ENCODE data around the gene FBRSL1. TPM values are rescaled to one million over a fixed set of nuclear protein-coding genes. Genes with fewer than 3 reads are reported as not detected.

FBRSL1 gene
- total and polyA plus RNA-seq, 2 donors (not counting 3 experiments of a cell fraction or from before 2014, with no cell fraction given): 19.3 to 79.8 TPM

DNA sequence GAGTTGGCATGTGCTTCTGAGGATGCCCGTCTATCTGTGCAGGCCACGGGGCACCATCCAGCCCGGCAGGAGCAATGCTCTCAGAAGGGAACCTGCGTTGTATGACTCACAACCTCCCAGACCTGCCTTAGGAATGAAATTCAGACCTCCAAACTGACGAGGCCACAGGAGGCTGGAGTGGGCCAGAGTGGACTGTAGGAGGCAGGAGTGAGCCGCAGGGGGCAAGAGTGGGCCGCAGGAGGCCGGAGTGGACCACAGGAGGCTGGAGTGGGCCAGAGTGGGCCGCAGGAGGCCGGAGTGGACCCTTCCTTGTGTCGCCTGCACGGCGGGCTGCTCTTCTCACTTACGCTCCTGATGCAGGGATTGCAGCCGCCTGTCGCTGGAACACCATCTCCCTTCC is 11.1 kb upstream of the FBRSL1 start:
- Histone ChIP-seq H3K27me3 (ENCODE audit: control insufficient read depth in 2 of 2, insufficient read depth in 2 of 2, low read length in 2 of 2) (no peaks in the 10 kb centered on the region), H3K9ac (replicated peaks; ENCODE audit: extremely low read depth, insufficient read depth, low read length) (no peak overlapping the region), H3K4me3 (replicated peaks in 1 of 3; ENCODE audit: insufficient read depth in 1 of 3, low read depth in 1 of 3, low read length in 3 of 3) (no peak overlapping the region), H3K9me3 (replicated peaks; ENCODE audit: control insufficient read depth, insufficient read depth, low read length) (no peaks in the 10 kb centered on the region), H4K20me1 (replicated peaks; ENCODE audit: control insufficient read depth, extremely low read depth, insufficient read depth, low read length) (no peaks in the 10 kb centered on the region), H2AFZ (ENCODE audit: low read depth, low read length) (no peak overlapping the region), H3K4me2 (ENCODE audit: insufficient read depth, low read length) (no peak overlapping the region), H3K9me1 (replicated peaks; ENCODE audit: control insufficient read depth, extremely low read depth, insufficient read depth, low read length) (no peaks in the 10 kb centered on the region), H3K4me1 (ENCODE audit: control insufficient read depth, extremely low read depth, insufficient read depth, low read length) (no peaks in the 10 kb centered on the region), H3K36me3 (ENCODE audit: control insufficient read depth in 2 of 2, extremely low read depth in 1 of 2, insufficient read depth in 2 of 2, low read length in 2 of 2) (no peaks in the 10 kb centered on the region), H3K27ac (ENCODE audit: insufficient read depth, low read depth, low read length) (no peak overlapping the region), H3K79me2 (ENCODE audit: control insufficient read depth, insufficient read depth, low read length) (no peaks in the 10 kb centered on the region)
- dilution Hi-C loops (cut with MboI; ENCODE audit: extremely low pct_ligation_motif_present, low sequenced_read_pairs): no loop called here
- intact Hi-C loops (cut with micrococcal nuclease): no loop called here
- ChIA-PET CTCF (no interaction called here), POLR2A (no interaction called here)
- FAIRE-seq (no peak), DNase-seq (ENCODE audit: low read depth, low spot score) (no peak)
- TF ChIP-seq, protein P1, sequence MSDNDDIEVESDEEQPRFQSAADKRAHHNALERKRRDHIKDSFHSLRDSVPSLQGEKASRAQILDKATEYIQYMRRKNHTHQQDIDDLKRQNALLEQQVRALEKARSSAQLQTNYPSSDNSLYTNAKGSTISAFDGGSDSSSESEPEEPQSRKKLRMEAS (IDR thresholded peaks at IDR 0.05; ENCODE audit: insufficient read depth, insufficient read length): no peak
- no peak for TF ChIP-seq POLR2AphosphoS5 (IDR thresholded peaks at IDR 0.05; ENCODE audit: insufficient read depth, low read depth, low read length)
- BruUV-seq (replicated peaks): no TSS peak

DNA sequence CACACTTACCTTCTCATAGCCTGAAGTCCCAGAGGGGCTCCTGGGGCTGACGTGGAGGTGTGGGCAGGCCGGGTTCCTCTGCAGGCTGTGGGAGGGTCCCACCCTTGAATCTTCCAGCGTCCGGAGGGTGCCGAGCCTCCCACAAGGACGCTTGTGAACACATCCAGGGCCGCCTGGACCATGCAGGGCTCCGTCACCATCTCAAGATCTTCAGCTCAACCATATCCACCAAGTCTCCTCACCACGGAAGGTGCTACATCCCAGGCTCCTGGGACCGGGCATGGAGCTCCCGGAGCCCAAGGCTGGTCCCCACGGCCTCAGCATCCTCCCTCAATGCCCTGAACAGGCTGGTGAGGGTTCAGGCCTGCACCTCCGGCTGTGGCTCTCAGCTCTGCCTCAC is 10.7 kb upstream of the FBRSL1 start:
- Histone ChIP-seq H3K4me3 (replicated peaks in 1 of 3; ENCODE audit: insufficient read depth in 1 of 3, low read depth in 1 of 3, low read length in 3 of 3) (no peak overlapping the region), H3K79me2 (ENCODE audit: control insufficient read depth, insufficient read depth, low read length) (no peaks in the 10 kb centered on the region), H3K4me1 (ENCODE audit: control insufficient read depth, extremely low read depth, insufficient read depth, low read length) (no peaks in the 10 kb centered on the region), H3K36me3 (ENCODE audit: control insufficient read depth in 2 of 2, extremely low read depth in 1 of 2, insufficient read depth in 2 of 2, low read length in 2 of 2) (no peaks in the 10 kb centered on the region), H3K27me3 (ENCODE audit: control insufficient read depth in 2 of 2, insufficient read depth in 2 of 2, low read length in 2 of 2) (no peaks in the 10 kb centered on the region), H4K20me1 (replicated peaks; ENCODE audit: control insufficient read depth, extremely low read depth, insufficient read depth, low read length) (no peaks in the 10 kb centered on the region), H3K9ac (replicated peaks; ENCODE audit: extremely low read depth, insufficient read depth, low read length) (no peak overlapping the region), H3K27ac (ENCODE audit: insufficient read depth, low read depth, low read length) (no peak overlapping the region), H3K4me2 (ENCODE audit: insufficient read depth, low read length) (no peak overlapping the region), H3K9me1 (replicated peaks; ENCODE audit: control insufficient read depth, extremely low read depth, insufficient read depth, low read length) (no peaks in the 10 kb centered on the region), H2AFZ (ENCODE audit: low read depth, low read length) (no peak overlapping the region), H3K9me3 (replicated peaks; ENCODE audit: control insufficient read depth, insufficient read depth, low read length) (no peaks in the 10 kb centered on the region)
- ChIA-PET CTCF (no interaction called here), POLR2A (no interaction called here)
- dilution Hi-C loops (cut with MboI; ENCODE audit: extremely low pct_ligation_motif_present, low sequenced_read_pairs): no loop called here
- no peak for DNase-seq (ENCODE audit: low read depth, low spot score)
- BruUV-seq (replicated peaks): no TSS peak
- no peak for TF ChIP-seq POLR2AphosphoS5 (IDR thresholded peaks at IDR 0.05; ENCODE audit: insufficient read depth, low read depth, low read length)
- TF ChIP-seq, protein P1 (IDR thresholded peaks at IDR 0.05; ENCODE audit: insufficient read depth, insufficient read length): no peak
- TF ChIP-seq, protein P2, sequence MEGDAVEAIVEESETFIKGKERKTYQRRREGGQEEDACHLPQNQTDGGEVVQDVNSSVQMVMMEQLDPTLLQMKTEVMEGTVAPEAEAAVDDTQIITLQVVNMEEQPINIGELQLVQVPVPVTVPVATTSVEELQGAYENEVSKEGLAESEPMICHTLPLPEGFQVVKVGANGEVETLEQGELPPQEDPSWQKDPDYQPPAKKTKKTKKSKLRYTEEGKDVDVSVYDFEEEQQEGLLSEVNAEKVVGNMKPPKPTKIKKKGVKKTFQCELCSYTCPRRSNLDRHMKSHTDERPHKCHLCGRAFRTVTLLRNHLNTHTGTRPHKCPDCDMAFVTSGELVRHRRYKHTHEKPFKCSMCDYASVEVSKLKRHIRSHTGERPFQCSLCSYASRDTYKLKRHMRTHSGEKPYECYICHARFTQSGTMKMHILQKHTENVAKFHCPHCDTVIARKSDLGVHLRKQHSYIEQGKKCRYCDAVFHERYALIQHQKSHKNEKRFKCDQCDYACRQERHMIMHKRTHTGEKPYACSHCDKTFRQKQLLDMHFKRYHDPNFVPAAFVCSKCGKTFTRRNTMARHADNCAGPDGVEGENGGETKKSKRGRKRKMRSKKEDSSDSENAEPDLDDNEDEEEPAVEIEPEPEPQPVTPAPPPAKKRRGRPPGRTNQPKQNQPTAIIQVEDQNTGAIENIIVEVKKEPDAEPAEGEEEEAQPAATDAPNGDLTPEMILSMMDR (IDR thresholded peaks at IDR 0.05; ENCODE audit: extremely low read depth in 1 of 2, insufficient read depth in 1 of 2, low read depth in 1 of 2, low read length in 2 of 2): no peak
- intact Hi-C loops (cut with micrococcal nuclease): no loop called here
- no peak for FAIRE-seq
